AG08395 (cell line): ENCODE results near the gene TNPO1.
"Not testable (repeated sequence)": the region's sequence is repeated elsewhere in the genome, so short reads cannot be mapped to it uniquely, and the experiment has no call there.

ENCODE experiments used
- DNase-seq: peaks from one replicate; pipeline ENCODE4 v3.0.0; 2012; ENCODE audit warnings: mixed read lengths, low spot score

The TNPO1 gene

GRCh38 chr5:72816284-72817075 lies at the start of gene TNPO1:
Gene TNPO1, plus strand, starts transcription at chr5:72816661. Its CDS starts 77 bp downstream, at chr5:72816738.
- peak; percentile 91 for DNase-seq

GRCh38 chr5:72767289-72768010 lies 49.0 kb upstream of the TNPO1 start:
- DNase-seq, result no peak

GRCh38 chr5:72770266-72770665 lies 46.2 kb upstream of the TNPO1 start:
- no peak for DNase-seq

GRCh38 chr5:72776684-72777083 lies 39.8 kb upstream of the TNPO1 start:
- no peak for DNase-seq

- no peak for DNase-seq
Observed at GRCh38 chr5:72779520-72779919, 36.9 kb upstream of the TNPO1 start.

GRCh38 chr5:72783354-72783753 lies 33.1 kb upstream of the TNPO1 start:
- no peak for DNase-seq

GRCh38 chr5:72784129-72784528 lies 32.3 kb upstream of the TNPO1 start:
- no peak for DNase-seq

- DNase-seq, result no peak
Observed at GRCh38 chr5:72785801-72786200, 30.7 kb upstream of the TNPO1 start.

- DNase-seq, result no peak
Observed at GRCh38 chr5:72786676-72787075, 29.8 kb upstream of the TNPO1 start.

- DNase-seq, result peak; percentile 51
Observed at GRCh38 chr5:72788866-72789505, 27.5 kb upstream of the TNPO1 start.

- peak; percentile 12 for DNase-seq
Observed at GRCh38 chr5:72790186-72790585, 26.3 kb upstream of the TNPO1 start.

- not testable (repeated sequence) for DNase-seq
Observed at GRCh38 chr5:72792662-72793061, 23.8 kb upstream of the TNPO1 start.

GRCh38 chr5:72796001-72796400 lies 20.5 kb upstream of the TNPO1 start:
- DNase-seq, result no peak

- no peak for DNase-seq
Observed at GRCh38 chr5:72799721-72800120, 16.7 kb upstream of the TNPO1 start.

- not testable (repeated sequence) for DNase-seq
Observed at GRCh38 chr5:72808637-72809036, 7.8 kb upstream of the TNPO1 start.

- no peak for DNase-seq
Observed at GRCh38 chr5:72811849-72812248, 4.6 kb upstream of the TNPO1 start.

- no peak for DNase-seq
Observed at GRCh38 chr5:72812488-72812887, 4.0 kb upstream of the TNPO1 start.

GRCh38 chr5:72814104-72814503 lies 2.4 kb upstream of the TNPO1 start:
- DNase-seq, result no peak

GRCh38 chr5:72814864-72815263 lies 1.6 kb upstream of the TNPO1 start:
- DNase-seq, result no peak

- DNase-seq, result no peak
Observed at GRCh38 chr5:72815580-72816283, 729 bp upstream of the TNPO1 start.

- DNase-seq, result peak; percentile 41
Observed at GRCh38 chr5:72817076-72817481, 618 bp downstream of the TNPO1 start.

GRCh38 chr5:72817671-72818266 lies 1.3 kb downstream of the TNPO1 start:
- no peak for DNase-seq
